Measurements from ENCODE around the gene CCDC88B. TPM values are rescaled to one million over a fixed set of nuclear protein-coding genes. Genes with fewer than 3 reads are reported as not detected.

The CCDC88B gene
- total and polyA plus RNA-seq, 12 donors, result 4.2 to 42.7 (median 7.0) TPM

- no peak for DNase-seq
These were observed 48.1 kb upstream of the CCDC88B start for GRCh38 chr11:64291752-64292459.

GRCh38 chr11:64292460-64293254 is 47.3 kb upstream of the CCDC88B start:
- TF ChIP-seq CTCF (IDR thresholded peaks at IDR 0.05), result no peak

More at GRCh38 chr11:64291752-64292459, 48.1 kb upstream of the CCDC88B start:
- no peaks in the 10 kb centered on the region for H3K9me3 ChIP-seq
- intact Hi-C loops (cut with DNase I), result no loop called here
- H3K36me3 ChIP-seq, result peaks cover 0 to 5% (median 0%) of the 10 kb centered on the region in 9 donors
- H3K27me3 ChIP-seq, result peaks cover 19 to 73% (median 70%) of the 10 kb centered on the region in 7 donors
- H3K27ac ChIP-seq, result no peak overlapping the region
- peaks cover 4 to 23% (median 15%) of the 10 kb centered on the region in 9 donors for H3K4me1 ChIP-seq
- peak in 2 of 8 donors; percentile 13 to 14 for ATAC-seq
- peak overlapping the region; percentile 21 to 49 (median 38) for H3K4me3 ChIP-seq
- 0 to 1% methylated on average over 51 to 96 of the region's 96 CpGs for WGBS, 2 donors
- no peak for TF ChIP-seq CTCF (IDR thresholded peaks at IDR 0.05)

GRCh38 chr11:64294774-64295173 is 45.2 kb upstream of the CCDC88B start:
- no peak overlapping the region for H3K27ac ChIP-seq
- H3K9me3 ChIP-seq, result no peaks in the 10 kb centered on the region
- DNase-seq (no peak), ATAC-seq (no peak)
- TF ChIP-seq CTCF (IDR thresholded peaks at IDR 0.05), result no peak
- H3K4me3 ChIP-seq, result no peak overlapping the region
- H3K4me1 ChIP-seq, result peaks cover 10 to 33% (median 24%) of the 10 kb centered on the region in 9 donors
- H3K36me3 ChIP-seq, result no peaks in the 10 kb centered on the region
- peaks cover 23 to 100% (median 98%) of the 10 kb centered on the region in 7 donors for H3K27me3 ChIP-seq
- 51 to 58% methylated on average over 3 of the region's 3 CpGs for WGBS, 2 donors
- intact Hi-C loops (cut with DNase I), result loop anchor here in 2 of 10 donors (5.0 kb wide), 1 partner anchor 87 kb away; the partner anchor contains the start of gene FERMT3 (in 2 of the 2)

More at GRCh38 chr11:64292460-64293254, 47.3 kb upstream of the CCDC88B start:
- Histone ChIP-seq H3K36me3 (peaks cover 0 to 5% (median 0%) of the 10 kb centered on the region in 9 donors), H3K27ac (no peak overlapping the region), H3K9me3 (no peaks in the 10 kb centered on the region), H3K27me3 (peaks cover 23 to 81% (median 77%) of the 10 kb centered on the region in 7 donors), H3K4me3 (peak overlapping the region; percentile 21 to 49 (median 38)), H3K4me1 (peaks cover 4 to 23% (median 15%) of the 10 kb centered on the region in 9 donors)
- DNase-seq (no peak), ATAC-seq (peak in 2 of 8 donors; percentile 4 to 7)
- intact Hi-C loops (cut with DNase I), result no loop called here
- WGBS, 2 donors, result 32% methylated on average over 40 to 42 of the region's 42 CpGs

GRCh38 chr11:64295760-64296159 is 44.2 kb upstream of the CCDC88B start:
- DNase-seq, result no peak
- ATAC-seq, result no peak
- Histone ChIP-seq H3K36me3 (no peaks in the 10 kb centered on the region), H3K27me3 (peaks cover 23 to 100% (median 96%) of the 10 kb centered on the region in 7 donors), H3K4me1 (peaks cover 19 to 43% (median 34%) of the 10 kb centered on the region in 9 donors), H3K9me3 (no peaks in the 10 kb centered on the region), H3K4me3 (no peak overlapping the region), H3K27ac (no peak overlapping the region)
- intact Hi-C loops (cut with DNase I), result loop anchor here in 2 of 10 donors (5.0 kb wide), 1 partner anchor 88 kb away; the partner anchor contains the start of gene FERMT3 (in 2 of the 2)
- TF ChIP-seq CTCF (IDR thresholded peaks at IDR 0.05), result no peak
- 90 to 96% methylated on average over 4 of the region's 4 CpGs for WGBS, 2 donors

Measured in heart right ventricle (tissue), 16 donors.